ENCODE results near the gene PRKAR2A.

DNA sequence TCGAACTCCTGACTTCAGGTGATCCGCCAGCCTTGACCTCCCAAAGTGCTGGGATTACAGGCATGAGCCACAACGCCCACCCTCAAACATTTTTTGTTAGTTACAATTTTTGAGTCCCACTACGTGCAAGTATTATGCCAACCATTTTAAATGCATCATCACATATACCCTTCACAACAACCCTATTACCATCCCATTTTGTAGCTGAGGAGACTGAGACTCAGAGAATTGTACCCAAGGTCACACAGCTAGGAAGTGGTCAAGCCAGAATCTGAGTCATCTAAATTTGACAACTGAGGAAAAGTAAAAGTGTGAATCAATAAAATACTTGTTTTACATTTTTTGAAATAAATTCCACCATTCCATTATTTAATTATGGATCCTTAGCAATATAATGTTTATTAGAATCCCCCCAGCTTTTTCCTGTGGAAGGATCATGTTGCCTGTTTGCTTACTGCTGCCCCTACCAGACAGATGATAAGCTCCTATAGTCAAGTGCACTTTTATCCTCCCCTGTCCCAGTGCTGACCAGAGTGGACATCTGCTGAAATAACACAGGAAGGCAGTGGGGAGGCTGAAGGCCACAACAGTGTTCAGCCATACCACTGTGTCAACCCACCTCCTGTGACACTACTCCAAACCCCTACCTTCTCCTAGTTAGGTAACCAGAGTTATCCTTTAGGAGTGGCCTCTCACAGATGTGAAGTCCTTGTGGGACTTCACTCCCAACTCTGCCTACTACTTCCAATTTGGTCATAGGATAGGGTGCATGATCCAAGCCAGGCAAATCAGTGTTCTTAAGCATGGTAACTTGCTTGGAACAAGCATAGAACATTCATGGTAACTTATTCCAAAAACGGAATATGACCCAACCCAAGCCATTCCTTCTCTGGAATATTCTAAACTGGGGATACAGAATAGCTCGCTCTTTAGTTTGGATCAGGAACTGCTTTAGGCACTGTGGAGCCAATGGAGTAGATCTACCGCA lies 28.1 kb downstream of the PRKAR2A start:
- TF ChIP-seq, protein P1, sequence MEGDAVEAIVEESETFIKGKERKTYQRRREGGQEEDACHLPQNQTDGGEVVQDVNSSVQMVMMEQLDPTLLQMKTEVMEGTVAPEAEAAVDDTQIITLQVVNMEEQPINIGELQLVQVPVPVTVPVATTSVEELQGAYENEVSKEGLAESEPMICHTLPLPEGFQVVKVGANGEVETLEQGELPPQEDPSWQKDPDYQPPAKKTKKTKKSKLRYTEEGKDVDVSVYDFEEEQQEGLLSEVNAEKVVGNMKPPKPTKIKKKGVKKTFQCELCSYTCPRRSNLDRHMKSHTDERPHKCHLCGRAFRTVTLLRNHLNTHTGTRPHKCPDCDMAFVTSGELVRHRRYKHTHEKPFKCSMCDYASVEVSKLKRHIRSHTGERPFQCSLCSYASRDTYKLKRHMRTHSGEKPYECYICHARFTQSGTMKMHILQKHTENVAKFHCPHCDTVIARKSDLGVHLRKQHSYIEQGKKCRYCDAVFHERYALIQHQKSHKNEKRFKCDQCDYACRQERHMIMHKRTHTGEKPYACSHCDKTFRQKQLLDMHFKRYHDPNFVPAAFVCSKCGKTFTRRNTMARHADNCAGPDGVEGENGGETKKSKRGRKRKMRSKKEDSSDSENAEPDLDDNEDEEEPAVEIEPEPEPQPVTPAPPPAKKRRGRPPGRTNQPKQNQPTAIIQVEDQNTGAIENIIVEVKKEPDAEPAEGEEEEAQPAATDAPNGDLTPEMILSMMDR (IDR thresholded peaks at IDR 0.05): no peak
- TF ChIP-seq POLR2A (IDR thresholded peaks at IDR 0.05): no peak
